Right forelimb (tissue), 1 donor: ENCODE data around the gene MAB21L4.

Source experiments
- DNase-seq: peaks from one replicate; pipeline ENCODE4 v3.0.0-alpha.2; 2018

Gene MAB21L4

DNA sequence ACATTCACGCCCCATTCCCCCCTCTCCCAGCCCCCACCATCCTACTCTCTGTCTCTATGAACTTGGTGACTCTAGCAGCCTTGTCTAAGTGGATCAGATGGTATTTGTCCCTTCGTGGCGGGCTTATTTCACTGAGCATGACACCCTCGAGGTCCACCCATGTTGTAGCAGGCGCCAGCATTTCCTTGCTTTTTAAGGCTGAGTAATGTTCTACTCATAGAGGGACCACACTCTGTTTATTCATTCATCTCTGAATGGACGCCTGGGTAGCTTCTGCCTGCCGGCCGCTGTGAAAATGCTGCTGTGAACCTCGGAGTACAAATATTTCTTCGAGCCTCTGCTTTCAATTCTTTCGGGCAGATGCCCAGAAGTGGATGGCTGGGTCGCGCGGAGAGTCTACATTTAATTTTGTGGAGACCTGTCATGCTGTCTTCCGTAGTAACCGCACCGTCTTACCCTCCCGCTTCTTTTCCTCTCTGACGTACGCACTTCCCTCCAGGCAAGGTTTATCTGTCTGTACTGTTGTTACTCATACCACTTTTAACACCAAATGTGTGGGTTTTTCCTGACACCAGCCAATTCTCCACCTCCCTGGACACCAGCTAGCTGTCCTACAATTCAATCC, 15.8 kb upstream of the MAB21L4 start:
- DNase-seq = no peak

DNA sequence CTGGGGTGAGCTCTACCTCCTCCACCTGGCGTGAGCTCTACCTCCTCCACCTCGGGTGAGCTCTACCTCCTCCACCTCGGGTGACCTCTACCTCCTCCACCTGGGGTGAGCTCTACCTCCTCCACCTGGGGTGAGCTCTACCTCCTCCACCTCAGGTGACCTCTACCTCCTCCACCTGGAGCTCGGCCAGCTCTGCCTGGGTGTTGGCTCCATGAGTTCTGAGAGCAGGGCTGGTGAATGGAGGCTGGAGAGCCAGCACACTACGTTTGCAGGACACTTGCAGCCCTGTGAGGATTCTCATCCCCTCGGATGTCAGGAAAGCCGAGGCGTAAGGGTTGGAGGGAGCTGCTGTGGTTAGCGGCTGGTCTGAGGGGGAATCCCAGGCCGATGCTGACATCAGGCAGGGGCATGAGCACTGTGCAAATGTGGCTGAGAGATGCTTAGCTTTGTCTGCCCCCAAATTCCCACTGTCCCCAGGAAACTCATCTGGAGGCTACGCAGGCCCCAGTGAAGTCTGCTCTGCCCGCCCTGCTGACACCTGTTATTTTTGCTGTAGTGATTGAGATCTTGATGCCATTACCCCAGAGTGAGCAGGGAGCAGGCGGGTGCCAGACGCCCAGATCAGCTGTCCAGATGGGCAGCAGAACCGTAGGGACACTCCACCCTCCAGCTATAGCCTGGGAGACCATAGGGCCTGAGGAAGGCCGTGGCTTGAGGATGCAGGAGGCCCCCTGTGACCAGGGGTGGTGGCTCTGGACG, 13.4 kb upstream of the MAB21L4 start:
- DNase-seq = no peak

DNA sequence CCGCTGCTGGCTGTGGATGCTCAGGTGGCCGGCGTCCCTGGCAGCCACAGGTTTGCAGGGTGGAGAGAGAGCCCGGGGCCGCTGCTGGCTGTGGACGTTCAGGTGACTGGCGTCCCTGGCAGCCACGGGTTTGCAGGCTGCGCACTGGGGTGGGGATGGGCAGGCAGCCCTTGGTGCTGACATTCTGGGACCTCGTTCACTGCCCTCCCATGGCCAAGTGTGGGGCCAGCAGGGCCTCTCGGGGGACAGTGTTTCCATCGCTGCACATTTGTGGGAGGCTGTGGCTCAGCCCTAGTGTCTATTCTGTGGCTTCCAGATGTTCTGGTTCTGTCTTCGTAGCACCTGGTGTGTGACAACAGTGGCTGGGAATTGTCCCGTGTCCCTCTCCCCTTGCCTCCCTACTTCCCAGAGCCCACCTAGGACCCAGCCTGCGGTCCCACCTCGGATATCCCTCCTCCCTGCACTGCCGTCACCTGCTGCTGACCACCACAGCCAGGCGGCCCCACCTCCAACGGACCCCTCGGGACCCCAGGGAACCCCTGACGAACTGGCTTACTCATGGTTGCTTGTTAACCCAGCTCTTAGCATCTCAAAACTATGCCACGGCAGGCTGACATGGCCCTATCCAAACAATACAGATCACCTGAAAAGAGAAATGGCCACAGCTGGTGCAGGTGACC, 11.1 kb upstream of the MAB21L4 start:
- DNase-seq = no peak

DNA sequence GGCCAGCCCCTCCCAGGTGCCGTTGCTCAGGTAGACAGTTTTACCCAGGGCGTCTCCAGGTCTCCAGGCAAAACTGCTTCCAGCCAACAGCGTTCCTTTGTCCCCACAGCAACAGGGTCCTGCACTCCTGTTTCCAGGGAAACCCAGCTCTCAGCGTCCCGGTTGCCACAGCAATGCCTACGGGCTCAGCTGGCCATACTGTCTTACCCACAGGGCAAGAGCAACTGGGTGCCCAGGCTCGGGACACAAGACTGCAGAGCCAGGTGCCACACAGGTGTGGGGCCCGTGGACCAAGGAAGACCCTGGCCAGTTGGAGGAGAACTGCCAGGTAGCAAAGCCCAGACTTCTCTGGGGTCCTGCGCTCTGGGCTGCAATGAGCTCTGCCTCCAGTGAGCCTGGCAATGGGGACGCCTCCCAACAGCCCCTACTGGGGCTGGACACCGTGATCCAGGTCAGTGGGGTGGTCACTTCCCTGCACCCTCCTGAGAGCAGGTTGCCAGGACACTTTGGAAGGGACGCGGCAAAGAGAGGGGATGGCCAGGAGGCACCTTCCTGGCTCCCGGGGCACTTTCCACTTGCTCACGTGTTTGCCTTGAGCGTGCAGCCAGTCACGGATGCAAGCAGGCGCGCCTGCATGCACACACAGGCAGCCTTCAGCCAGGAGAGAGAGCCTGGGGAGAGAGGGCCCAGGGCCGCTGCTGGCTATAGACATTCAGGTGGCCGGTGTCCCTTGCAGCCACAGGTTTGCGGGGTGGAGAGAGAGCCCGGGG, 10.4 kb upstream of the MAB21L4 start, which contains the start of gene CROCC2:
TSS of gene CROCC2 (plus strand) at position 196 of the 770 bp plus-strand sequence. CDS start at position 374, 178 bp downstream.
- no peak for DNase-seq

DNA sequence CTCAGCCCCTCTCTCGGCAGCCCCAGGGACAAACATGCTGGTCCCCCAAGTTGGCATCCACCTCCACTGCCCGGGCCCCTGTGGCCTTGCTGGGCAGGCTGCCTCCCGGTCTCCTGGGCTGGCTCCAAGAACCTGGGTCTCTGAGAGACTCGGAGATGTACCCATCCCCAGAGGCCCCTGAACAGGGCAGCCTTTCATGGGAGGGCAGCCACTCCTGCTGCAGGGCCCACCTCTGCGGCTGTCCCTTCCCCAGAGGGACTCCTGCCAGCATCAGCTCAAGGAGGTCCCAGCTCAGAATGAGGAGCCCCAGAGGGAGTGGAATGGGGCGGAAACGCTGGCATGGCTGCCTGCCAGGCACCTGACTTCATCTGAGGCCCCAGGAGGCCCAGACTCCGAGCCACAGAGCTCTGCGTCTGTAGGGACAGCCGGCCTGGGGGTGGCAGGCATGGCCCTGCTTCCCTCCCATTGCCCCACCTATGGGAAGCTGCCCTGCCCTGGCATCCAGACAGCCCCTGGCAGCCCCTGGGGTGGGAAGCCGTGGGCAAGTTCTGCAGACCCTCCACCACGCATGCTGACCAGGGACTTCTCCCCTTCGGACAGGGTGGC, 9.3 kb upstream of the MAB21L4 start:
- no peak for DNase-seq

DNA sequence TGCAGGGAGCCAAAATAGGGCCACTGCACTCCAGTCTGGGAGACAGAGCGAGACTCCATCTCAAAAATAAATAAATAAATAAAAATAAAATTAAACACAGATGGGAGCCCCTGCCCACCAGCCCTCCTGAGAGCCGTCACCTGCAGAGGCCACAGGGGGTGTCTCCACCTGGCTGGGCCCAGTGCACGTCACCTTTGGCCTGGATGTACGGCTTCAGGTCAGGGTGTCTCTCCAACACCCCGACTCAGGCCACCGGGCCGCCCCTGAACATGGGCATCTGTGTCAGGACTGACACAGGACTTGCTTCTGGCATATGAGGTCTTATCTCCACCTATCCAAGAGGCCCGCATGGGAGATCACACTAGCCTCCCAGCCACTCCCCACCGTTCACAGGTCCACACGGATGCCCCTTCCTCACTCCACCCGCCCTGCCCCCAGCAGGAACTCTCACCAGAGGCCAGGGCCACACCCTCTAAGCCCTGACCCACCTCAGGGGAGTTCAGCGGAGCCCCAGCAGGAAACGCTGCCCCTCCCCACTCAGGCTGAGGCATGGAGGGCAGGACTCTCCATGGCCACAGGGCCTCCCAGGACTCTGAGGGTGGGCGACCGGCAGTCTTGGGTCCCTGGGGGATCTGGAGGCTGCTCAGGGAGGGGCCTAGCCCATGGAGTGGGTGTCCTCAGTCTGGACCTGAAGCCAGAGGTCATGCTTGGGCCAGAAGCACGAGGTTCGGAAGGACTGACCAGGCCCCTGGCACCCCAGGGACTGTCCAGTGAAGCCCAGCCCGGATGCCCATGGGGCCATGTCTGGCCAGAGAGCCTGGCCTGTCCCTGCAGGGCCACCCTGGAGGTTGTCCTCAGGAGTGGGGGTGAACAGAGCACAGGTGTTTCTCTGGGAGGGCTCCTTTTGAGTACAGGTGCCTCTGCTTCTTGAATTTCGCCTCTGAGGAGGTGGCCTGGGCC, 8.5 kb upstream of the MAB21L4 start:
- DNase-seq = no peak

DNA sequence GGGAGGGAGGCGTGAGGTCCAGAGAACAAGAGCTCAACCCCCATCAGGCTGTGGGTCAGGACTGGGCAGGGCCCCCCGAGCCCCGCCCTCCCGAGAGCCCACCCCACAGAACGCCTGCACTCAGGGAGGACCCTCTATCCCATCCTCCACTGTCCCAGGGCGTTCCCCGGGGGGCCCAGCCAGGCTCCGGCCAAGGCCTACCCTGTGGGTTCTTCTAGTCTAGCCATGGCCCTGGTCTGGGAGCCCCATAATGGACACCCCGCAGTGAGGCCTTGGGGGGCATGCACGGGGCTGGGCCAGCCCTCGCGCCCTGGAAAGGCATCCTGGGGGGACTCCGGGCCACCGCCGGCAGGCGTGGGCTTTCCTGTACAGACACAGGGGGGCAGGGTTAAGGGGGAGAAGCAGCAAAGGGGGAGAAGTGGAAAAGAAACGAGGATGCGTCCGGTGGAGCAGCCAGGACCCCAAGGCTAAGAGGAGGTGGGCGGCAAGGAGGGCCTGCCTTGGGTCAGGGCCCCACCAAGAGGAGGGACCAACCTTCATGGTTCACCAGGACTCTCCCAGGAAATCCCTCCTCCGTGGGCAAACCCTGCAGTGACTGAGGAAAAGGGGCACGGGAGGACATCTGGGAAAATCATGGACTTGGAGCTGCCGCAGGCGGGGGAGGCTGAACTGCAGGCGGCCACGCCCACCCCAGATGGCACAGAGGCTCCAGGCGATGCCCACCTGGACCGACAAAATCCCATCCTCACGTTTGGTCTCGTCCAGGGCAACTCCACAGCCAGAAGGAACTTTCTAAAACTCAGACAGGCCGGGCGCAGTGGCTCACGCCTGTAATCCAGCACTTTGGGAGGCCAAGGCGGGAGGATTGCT, 7.5 kb upstream of the MAB21L4 start:
- DNase-seq = no peak

DNA sequence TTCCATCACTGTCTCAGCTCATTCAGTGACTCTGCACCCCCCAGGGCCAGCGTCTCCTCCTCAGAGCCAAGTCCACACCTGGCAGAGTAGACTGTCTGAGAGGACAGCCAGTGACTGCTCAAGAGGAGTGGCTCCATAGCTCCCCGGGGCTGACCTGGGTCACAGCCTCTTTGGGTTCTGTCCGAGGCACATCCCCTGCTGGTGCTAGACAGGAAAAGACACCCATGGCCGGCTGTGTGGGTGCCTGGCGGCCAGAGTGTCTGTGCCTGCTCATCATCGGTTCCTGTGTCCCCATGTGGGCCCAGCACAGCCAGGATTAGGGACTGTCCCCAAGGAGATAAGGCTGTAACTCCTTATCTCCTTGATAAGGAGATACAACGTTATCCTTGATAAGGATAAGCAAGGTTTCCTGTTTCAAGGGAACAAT, 6.7 kb upstream of the MAB21L4 start:
- DNase-seq = no peak

DNA sequence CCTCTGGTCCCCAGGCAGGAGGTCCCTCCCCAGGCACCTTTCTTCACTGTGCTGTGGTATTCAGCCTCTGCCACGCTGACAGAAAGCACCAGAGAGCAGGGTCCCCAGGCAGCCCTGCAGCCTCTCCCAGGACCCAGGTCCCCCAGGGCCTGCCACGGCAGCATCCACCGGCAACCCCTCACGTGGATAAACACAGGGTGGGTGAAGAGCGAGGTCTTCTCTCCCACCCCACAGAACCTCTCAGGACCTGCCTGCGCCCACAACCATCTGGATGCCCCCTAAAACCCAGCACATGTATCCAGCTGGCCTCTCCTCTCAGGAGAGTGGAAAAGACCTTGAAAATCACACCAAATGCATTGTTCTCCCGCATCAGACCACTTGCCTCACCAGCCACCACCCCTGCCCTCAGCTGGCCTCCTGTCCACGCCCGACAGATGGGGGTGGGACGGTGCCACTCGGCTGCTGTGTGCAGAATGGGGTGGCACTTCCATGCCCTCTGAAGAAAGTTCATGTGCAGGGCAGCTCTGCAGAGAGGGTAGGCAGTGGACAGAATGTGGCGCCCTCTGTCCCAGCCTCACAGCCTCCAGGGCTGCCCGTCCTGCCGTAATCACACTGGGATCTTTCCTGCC, 6.1 kb upstream of the MAB21L4 start:
- DNase-seq = no peak

DNA sequence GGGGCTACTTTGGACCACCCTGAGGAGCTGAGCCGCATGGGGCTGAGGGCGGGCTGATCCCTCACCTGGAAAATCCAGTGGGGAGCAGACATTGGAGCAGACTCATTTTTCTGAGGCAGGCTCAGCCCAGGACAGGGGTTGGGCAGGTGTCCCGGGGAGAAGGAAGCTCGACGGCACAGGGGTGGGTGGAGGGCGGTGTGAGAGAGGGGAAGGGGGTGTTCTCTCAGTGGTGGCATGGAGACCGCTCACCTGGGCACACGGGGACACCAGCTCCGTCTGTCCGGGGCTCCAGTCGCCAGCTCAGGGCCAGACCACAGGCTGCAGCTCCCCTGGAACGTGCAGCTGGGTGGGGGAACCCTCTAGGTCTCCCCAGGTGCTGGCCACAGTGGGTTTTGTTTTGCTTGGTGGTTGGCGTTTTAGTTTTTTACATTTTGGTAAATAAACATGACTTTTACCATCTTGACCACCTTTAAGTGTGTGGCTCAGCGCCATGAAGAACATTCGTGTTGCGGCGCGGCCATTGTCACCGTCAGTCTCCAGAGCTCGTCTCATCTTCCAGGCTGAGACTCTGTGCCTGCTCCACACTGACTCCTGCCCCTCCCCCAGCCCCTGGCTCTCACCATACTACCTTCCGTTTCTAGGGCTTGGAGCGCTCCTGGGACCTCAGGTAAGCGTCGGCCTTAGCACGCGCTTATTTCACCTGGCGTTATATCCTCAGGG, 4.3 kb upstream of the MAB21L4 start:
- no peak for DNase-seq

DNA sequence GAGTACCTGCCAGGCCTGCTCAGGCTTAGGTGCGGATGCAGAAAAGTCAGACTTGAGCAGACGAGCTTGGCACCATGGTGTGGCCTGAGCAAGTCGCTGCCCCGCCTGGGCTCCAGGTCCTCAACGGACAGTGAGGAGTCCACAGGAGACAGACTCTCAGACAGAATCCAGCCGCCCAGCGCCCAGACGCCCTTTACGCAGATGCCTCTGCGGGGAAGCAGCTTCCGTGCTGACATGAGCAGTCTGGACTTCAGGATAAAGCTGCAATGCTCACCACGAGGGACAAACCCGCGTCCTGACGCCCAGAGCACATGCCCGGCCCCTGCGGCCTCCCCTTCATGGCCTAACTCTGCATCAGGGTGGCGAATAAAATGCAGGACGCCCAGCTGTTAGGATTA, 3.5 kb upstream of the MAB21L4 start:
- DNase-seq = no peak

DNA sequence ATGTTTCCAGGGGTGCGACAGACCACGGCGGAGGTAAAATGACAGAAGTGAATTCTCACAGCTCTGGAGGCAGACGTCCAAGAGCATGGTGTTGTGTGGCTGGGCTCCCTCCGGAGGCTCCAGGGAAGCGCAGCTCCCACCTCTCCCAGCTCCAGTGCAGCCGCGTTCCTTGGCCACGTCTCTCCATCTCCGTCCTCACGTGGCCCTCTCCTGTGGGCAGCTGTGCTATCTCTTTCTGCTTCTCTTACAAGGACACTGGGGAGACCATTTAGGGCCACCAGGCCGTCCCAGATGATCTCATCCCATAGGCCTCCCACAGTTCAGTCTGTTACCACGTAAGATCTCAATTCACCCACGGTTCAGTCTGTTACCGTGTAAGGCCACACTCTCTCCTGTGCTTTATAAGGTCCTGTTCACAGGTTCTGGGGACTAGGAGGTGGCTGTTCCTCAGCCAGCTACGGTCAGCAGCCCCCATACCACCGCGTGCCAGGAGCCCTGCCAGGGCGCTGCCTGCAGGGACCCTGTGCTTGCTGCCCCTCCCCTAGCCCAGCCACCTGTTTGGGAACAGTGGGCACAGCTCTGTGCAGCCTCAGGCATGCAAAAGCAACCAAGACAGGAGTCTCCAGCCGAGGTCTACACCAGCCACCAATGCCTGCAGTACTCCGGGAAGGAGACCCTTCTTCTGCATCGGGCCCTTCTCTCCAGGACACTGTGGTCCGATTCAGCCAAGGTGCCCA, 2.9 kb upstream of the MAB21L4 start:
- DNase-seq = no peak

DNA sequence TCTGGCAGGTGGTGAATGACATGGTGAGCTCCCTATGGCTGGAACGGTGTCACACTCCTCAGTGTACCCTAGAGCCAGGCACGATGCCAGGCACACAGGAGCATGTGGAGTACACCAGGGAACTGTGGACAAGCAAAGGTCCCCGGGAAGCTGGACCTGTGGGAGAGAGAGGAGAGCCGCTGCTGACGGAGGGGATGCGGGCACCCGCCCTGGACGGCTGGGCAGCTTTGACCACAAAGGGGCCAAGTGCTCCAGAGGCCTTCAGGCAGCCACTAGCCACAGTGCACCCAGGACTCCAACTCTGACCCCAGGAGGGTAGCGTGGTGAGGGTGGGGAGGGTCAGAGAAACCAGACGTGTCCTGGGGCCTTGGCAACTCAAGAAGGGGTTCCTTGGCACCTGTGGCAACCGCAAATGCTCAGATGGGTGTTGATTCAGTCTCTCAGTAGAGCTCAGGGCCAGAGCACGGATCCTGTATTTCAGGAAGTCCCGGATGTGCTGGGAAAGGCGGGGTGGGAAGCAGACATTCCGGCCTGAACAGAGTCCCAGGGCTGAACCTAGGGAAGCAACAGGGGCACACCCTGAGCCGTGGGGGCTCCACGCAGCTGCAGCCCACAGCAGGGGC, 2.3 kb upstream of the MAB21L4 start:
- DNase-seq = no peak

DNA sequence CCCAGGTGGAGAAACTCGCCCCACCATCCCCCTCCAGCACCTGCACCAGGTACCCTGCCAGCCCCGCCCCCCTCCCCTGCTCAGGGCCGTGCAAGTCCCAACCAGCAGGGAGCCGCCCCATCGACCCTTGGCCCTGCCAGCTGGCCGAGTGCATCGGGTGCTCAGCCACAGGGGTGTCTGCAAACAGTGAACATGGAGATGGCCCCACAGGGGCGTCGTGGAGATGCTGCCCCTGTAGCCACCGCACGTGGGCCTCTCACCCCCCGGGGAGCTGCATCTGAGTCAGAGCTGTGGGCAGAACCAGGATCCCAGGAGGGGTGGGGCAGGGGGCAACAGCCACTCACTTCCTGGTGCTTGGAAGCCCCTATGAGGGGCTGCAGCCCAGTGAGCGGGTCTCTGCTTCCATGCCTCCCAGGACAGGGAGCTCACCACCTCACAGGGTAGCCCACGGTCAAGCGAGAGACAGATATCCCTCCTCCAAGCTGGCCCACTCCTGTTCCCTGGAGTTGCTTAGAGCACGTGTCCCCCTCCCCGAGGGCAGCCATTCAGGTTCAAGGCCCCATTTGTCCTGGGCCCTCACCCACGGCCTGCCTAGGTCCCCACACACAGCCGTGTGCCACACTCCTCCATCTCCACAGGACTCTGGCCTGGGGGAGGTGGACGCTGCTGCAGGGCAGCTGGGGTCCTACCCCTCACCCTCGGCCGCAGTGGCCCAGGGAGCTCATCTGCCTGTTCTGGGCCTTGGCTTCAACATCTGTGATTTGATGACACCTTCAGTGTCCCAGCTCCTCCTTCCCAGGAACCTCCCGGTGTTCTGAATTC, 1.1 kb upstream of the MAB21L4 start:
- DNase-seq = no peak

DNA sequence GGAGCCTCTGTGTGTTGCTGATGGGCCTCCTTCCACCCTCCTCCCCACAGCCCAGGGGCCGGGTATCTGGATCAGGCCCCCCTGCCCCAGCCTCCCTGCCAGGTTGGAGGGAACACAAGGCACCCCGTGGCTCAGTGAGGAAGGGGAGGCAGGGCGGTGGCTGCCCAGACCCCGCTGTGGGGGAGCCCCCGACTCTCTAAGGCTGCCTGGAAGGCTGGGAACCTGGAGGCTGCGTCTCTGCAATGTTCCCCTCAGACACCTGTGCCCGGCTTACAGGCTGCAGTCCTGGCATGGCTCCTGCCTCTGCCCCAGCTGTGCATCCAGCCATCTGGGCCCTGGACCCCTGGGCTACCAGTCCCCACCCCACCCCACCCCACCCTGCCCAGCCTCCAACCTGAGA, 438 bp upstream of the MAB21L4 start:
- DNase-seq = no peak

DNA sequence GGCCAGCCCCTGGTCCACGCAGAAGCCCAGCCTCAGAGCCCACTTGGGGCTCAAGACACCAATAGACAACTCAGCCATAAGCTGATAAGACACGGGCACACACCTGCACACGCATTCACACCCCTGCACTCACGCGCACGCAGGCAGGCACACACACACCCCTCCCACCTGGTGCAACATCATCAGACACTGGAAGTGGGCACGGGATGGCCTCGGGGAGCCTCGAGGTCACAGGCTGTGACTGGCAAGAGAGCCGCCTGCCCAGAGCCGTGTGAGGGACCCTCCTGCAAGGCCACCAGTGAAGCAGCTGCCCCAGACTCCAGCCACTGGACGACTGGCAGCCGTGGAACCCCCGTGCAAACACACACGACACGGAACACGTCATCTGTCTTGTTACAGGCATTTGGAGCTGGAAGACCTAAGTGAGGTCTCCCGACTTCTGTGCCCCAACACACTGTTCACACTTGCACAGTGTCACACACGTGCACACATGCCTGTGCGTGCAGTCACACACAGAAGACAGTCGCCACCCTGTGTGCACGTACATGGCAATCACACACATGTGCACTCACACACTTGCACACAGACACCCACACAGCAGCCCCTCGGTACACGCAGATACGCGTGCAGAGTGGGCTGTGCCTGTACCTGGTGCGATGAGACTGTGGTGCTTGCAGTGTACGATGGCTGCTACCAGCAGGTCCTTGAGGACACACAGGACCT, 959 bp downstream of the MAB21L4 start:
- DNase-seq = no peak

DNA sequence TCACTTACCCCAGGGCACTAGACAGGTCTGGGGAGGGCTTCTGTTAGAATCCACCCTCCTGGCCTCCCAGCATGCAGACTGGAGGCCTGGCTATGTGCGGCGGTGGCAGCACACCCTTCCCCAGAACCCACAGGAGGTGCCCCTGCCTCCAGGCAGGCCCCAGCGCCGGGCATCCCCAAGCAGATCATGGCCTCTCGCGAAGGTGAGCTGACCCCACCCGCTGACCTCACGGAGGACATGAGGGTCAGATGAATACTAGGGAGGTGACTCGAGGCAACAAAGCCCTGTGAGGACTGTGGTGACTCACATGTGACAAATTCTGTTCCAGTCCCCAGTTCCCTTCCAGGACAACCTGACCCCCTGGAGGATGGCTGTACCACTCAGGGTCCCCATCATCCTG, 1.9 kb downstream of the MAB21L4 start:
- no peak for DNase-seq
